ENCODE measurements around the gene LSM14A.
A peak's percentile ranks its signal among the peaks of the same experiment; 100 is the strongest.
"Not testable (repeated sequence)": the region's sequence is repeated elsewhere in the genome, so short reads cannot be mapped to it uniquely, and the experiment has no call there.

LSM14A gene

GRCh38 chr19:34248941-34249340 is 76.6 kb downstream of the LSM14A start:
- Histone ChIP-seq H3K23ac (ENCODE audit: low read length) (no peak overlapping the region), H3K27ac (ENCODE audit: low read depth, low read length) (no peak overlapping the region), H2BK120ac (ENCODE audit: insufficient read depth, low read length, poor library complexity) (no peak overlapping the region), H3K4me1 (ENCODE audit: control insufficient read depth in 1 of 2, insufficient read depth in 2 of 2, low read length in 2 of 2) (peaks cover 5 to 8% of the 10 kb centered on the region in 2 experiments), H2BK12ac (ENCODE audit: low read length) (no peak overlapping the region), H3K18ac (ENCODE audit: low read length) (no peak overlapping the region), H4K12ac (ENCODE audit: low read depth, low read length) (no peak overlapping the region), H3K4me3 (ENCODE audit: low read depth, low read length) (no peak overlapping the region), H3K14ac (ENCODE audit: low read length) (no peak overlapping the region), H4K8ac (ENCODE audit: low read depth, low read length) (no peak overlapping the region), H3K9me3 (ENCODE audit: insufficient read depth, low read depth, low read length) (peaks cover 3% of the 10 kb centered on the region), H3K36me3 (ENCODE audit: control insufficient read depth in 1 of 2, insufficient read depth in 2 of 2, low read length in 2 of 2) (no peaks in the 10 kb centered on the region), H3K27me3 (ENCODE audit: insufficient read depth, low read length) (no peaks in the 10 kb centered on the region), H3K79me2 (ENCODE audit: control insufficient read depth, insufficient read depth, low read length, poor library complexity) (no peaks in the 10 kb centered on the region), H2AFZ (ENCODE audit: insufficient read depth, low read length, poor library complexity) (no peak overlapping the region), H3K4me2 (ENCODE audit: low read length) (no peak overlapping the region), H3K4ac (ENCODE audit: low read depth, low read length) (no peak overlapping the region), H2BK5ac (ENCODE audit: low read depth, low read length, poor library complexity) (no peak overlapping the region), H3K79me1 (ENCODE audit: low read length) (peaks cover under 1% of the 10 kb centered on the region), H3K9ac (ENCODE audit: low read length) (no peak overlapping the region), H4K91ac (ENCODE audit: low read depth, low read length) (no peak overlapping the region), H2AK5ac (ENCODE audit: low read length) (no peak overlapping the region)
- no CpG with 5 or more reads among the region's 4 CpGs for WGBS (ENCODE audit: extremely low coverage, insufficient coverage, insufficient read length)
- DNase-seq, result peak; percentile 77 to 83

- not testable (repeated sequence) for H3K79me2 ChIP-seq (ENCODE audit: control insufficient read depth, insufficient read depth, low read length, poor library complexity); H3K4me1 ChIP-seq (ENCODE audit: control insufficient read depth in 1 of 2, insufficient read depth in 2 of 2, low read length in 2 of 2); H4K8ac ChIP-seq (ENCODE audit: low read depth, low read length); H3K14ac ChIP-seq (ENCODE audit: low read length); H3K27me3 ChIP-seq (ENCODE audit: insufficient read depth, low read length); H3K23ac ChIP-seq (ENCODE audit: low read length); H3K18ac ChIP-seq (ENCODE audit: low read length); H2BK5ac ChIP-seq (ENCODE audit: low read depth, low read length, poor library complexity); H2BK12ac ChIP-seq (ENCODE audit: low read length); H3K27ac ChIP-seq (ENCODE audit: low read depth, low read length); DNase-seq; H3K9me3 ChIP-seq (ENCODE audit: insufficient read depth, low read depth, low read length); H4K91ac ChIP-seq (ENCODE audit: low read depth, low read length); H3K4me2 ChIP-seq (ENCODE audit: low read length); H3K9ac ChIP-seq (ENCODE audit: low read length); H4K12ac ChIP-seq (ENCODE audit: low read depth, low read length); H3K4me3 ChIP-seq (ENCODE audit: low read depth, low read length); H3K36me3 ChIP-seq (ENCODE audit: control insufficient read depth in 1 of 2, insufficient read depth in 2 of 2, low read length in 2 of 2); H3K79me1 ChIP-seq (ENCODE audit: low read length); H2AFZ ChIP-seq (ENCODE audit: insufficient read depth, low read length, poor library complexity); H2AK5ac ChIP-seq (ENCODE audit: low read length); H3K4ac ChIP-seq (ENCODE audit: low read depth, low read length); H2BK120ac ChIP-seq (ENCODE audit: insufficient read depth, low read length, poor library complexity)
- WGBS (ENCODE audit: extremely low coverage, insufficient coverage, insufficient read length), result no CpG with 5 or more reads among the region's 14 CpGs
Observed at GRCh38 chr19:34253167-34253566, 80.9 kb downstream of the LSM14A start.

GRCh38 chr19:34253681-34254045 is 81.4 kb downstream of the LSM14A start:
- H3K4me3 ChIP-seq (ENCODE audit: low read depth, low read length); H2BK12ac ChIP-seq (ENCODE audit: low read length); H4K91ac ChIP-seq (ENCODE audit: low read depth, low read length); H2AFZ ChIP-seq (ENCODE audit: insufficient read depth, low read length, poor library complexity); H3K79me2 ChIP-seq (ENCODE audit: control insufficient read depth, insufficient read depth, low read length, poor library complexity); H3K4me1 ChIP-seq (ENCODE audit: control insufficient read depth in 1 of 2, insufficient read depth in 2 of 2, low read length in 2 of 2); H3K4ac ChIP-seq (ENCODE audit: low read depth, low read length); H2AK5ac ChIP-seq (ENCODE audit: low read length); H3K9me3 ChIP-seq (ENCODE audit: insufficient read depth, low read depth, low read length); H4K8ac ChIP-seq (ENCODE audit: low read depth, low read length); H3K9ac ChIP-seq (ENCODE audit: low read length); H2BK120ac ChIP-seq (ENCODE audit: insufficient read depth, low read length, poor library complexity); H3K23ac ChIP-seq (ENCODE audit: low read length); H2BK5ac ChIP-seq (ENCODE audit: low read depth, low read length, poor library complexity); H3K79me1 ChIP-seq (ENCODE audit: low read length); H3K27me3 ChIP-seq (ENCODE audit: insufficient read depth, low read length); H3K36me3 ChIP-seq (ENCODE audit: control insufficient read depth in 1 of 2, insufficient read depth in 2 of 2, low read length in 2 of 2); H3K14ac ChIP-seq (ENCODE audit: low read length); H3K27ac ChIP-seq (ENCODE audit: low read depth, low read length); H4K12ac ChIP-seq (ENCODE audit: low read depth, low read length); H3K18ac ChIP-seq (ENCODE audit: low read length): not testable (repeated sequence)
- peak; percentile 84 to 85 for DNase-seq
- WGBS (ENCODE audit: extremely low coverage, insufficient coverage, insufficient read length), result no CpG with 5 or more reads among the region's 17 CpGs
- H3K4me2 ChIP-seq (ENCODE audit: low read length), result peak overlapping the region; percentile 99

- Histone ChIP-seq H3K27ac (ENCODE audit: low read depth, low read length) (peak within 1 kb of the TSS; percentile 92), H3K79me2 (ENCODE audit: control insufficient read depth, insufficient read depth, low read length, poor library complexity) (peaks cover 6% of the 10 kb centered on the region), H4K91ac (ENCODE audit: low read depth, low read length) (peak within 1 kb of the TSS; percentile 94), H2BK120ac (ENCODE audit: insufficient read depth, low read length, poor library complexity) (peak within 1 kb of the TSS; percentile 94), H3K36me3 (ENCODE audit: control insufficient read depth in 1 of 2, insufficient read depth in 2 of 2, low read length in 2 of 2) (no peaks in the 10 kb centered on the region), H3K4ac (ENCODE audit: low read depth, low read length) (peak within 1 kb of the TSS; percentile 82), H2AK5ac (ENCODE audit: low read length) (peak within 1 kb of the TSS; percentile 51), H2BK12ac (ENCODE audit: low read length) (no peak within 1 kb of the TSS), H3K9me3 (ENCODE audit: insufficient read depth, low read depth, low read length) (peaks cover under 1% of the 10 kb centered on the region), H3K4me2 (ENCODE audit: low read length) (peak within 1 kb of the TSS; percentile 99), H2AFZ (ENCODE audit: insufficient read depth, low read length, poor library complexity) (peak within 1 kb of the TSS; percentile 98), H2BK5ac (ENCODE audit: low read depth, low read length, poor library complexity) (peak within 1 kb of the TSS; percentile 93), H3K4me3 (ENCODE audit: low read depth, low read length) (peak within 1 kb of the TSS; percentile 92), H3K9ac (ENCODE audit: low read length) (peak within 1 kb of the TSS; percentile 95), H3K27me3 (ENCODE audit: insufficient read depth, low read length) (no peaks in the 10 kb centered on the region), H4K12ac (ENCODE audit: low read depth, low read length) (peak within 1 kb of the TSS; percentile 98), H3K23ac (ENCODE audit: low read length) (no peak within 1 kb of the TSS), H3K14ac (ENCODE audit: low read length) (peak within 1 kb of the TSS; percentile 96), H3K79me1 (ENCODE audit: low read length) (peaks cover 9% of the 10 kb centered on the region), H4K8ac (ENCODE audit: low read depth, low read length) (peak within 1 kb of the TSS; percentile 99), H3K18ac (ENCODE audit: low read length) (peak within 1 kb of the TSS; percentile 91), H3K4me1 (ENCODE audit: control insufficient read depth in 1 of 2, insufficient read depth in 2 of 2, low read length in 2 of 2) (no peaks in the 10 kb centered on the region)
- peak; percentile 76 to 90 for DNase-seq
- WGBS (ENCODE audit: extremely low coverage, insufficient coverage, insufficient read length), result no CpG with 5 or more reads among the region's 56 CpGs
Observed at GRCh38 chr19:34254046-34254697, 81.9 kb downstream of the LSM14A start, which contains the start of gene GARRE1. Gene GARRE1 (plus strand): TSS chr19:34254554. CDS start chr19:34300474, 45,920 bp downstream.
